ENCODE data around the gene OR5M3.

OR5M3 gene

DNA sequence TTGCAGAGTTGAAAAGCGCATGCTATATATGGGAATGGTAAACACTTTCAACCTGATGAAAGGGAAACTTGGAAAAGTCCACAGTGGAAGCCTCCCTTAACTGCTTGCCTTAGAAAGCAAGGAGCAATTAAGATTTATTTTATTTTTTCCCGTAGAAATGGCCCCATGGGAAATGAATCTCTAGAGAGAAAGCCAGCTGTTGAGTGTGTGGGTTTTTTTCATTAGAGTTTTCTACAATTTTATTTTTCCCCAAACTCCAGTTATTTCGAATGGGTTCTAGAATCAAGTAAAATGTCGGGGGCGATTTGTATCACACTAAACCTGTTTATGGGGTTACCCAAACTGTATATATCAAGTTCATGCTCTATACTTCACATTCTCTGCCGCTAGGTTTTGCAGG lies at the start of gene OR5M3:
OR5M3 (minus strand) TSS at position 101 of the 400 bp plus-strand sequence. CDS start 2,855 bp downstream, outside the sequence.
- no peak for DNase-seq

DNA sequence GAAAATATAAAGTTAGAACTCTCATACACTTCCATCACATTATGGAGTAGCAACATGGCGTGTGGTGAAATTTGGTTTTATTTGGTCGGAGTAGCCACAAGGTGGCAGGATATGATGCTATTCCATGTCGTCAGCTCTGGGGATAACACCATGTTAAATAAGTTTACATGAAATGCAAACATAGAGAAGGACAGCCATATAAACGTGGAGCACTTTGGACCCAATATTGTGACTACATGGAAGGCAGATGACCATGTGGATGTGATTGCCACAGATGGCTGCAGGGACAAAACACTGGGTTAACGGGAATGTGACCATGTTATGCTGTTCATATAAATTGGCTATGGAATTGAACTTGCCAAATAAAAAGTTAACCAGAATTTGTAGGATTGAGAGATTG lies 48.9 kb upstream of the OR5M3 start:
- DNase-seq, result peak; percentile 2

DNA sequence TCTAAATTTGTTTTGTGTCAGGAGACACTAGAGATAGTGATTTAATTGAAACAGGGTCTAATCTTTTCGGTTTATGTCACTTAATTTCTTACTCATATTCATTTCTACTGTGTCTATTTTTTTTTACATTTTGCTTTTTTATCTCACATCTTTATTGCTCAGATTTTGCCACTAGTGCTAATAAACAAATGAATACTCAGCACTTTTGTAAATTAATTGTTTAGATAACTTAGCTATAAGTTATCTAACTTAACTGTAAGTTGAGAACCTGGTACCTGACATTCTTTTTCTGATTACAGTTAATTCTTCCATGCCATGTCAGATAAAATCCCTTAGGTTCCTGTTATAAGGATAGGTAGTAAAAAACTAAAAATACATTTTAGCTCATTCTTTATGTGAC lies 40.1 kb upstream of the OR5M3 start:
- no peak for DNase-seq

DNA sequence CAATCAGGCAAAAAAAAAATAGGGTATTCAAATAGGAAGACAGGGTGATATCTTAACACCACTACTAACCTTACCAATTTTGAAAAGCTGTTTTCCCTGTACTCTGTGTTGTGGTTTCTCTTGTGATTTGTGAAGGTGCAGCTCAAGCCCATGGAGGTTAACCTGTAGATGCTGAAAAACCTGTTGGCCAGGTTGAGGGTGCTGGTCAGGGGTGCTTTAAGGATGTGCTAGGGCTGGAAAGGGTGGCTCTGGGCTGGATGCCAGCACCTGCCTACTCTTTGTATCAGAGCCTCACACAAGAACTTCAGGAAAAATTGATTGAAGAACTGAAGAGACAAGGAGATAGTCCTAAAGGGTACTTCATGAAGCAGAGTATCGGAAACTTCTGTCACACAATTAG lies 36.3 kb upstream of the OR5M3 start:
- DNase-seq, result no peak

DNA sequence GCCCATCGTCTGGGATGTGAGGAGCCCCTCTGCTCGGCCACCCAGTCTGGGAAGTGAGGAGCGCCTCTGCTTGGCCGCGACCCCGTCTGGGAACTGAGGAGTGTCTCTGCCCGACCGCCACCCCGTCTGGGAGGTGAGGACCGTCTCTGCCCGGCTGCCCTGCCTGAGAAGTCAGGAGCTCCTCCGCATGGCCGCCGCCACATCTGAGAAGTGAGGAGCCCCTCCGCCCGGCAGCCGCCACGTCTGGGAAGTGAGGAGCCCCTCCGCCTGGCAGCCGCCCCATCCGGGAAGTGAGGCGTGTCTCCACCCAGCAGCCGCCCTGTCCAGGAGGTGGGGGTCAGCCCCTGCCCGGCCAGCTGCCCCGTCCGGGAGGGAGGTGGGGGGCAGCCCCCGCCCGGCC lies 23.9 kb upstream of the OR5M3 start:
- no peak for DNase-seq

DNA sequence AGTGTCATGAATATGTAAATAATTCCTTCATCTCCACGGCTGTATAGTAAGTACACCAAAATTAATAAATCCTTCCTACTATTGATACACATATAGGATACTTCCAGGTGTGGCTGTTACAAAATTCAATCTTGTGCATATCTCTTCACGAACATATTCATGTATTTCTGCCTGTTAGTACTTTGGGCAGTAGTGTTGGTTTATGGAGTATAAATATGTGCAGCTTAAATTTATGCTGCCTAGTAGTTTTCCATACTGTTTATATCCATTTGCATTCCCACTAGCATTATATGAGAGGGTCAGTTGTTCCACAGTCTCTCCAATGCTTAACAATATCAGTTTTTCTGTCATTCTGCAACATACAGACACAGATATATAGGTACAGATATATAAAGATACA lies 22.0 kb upstream of the OR5M3 start:
- DNase-seq, result no peak

DNA sequence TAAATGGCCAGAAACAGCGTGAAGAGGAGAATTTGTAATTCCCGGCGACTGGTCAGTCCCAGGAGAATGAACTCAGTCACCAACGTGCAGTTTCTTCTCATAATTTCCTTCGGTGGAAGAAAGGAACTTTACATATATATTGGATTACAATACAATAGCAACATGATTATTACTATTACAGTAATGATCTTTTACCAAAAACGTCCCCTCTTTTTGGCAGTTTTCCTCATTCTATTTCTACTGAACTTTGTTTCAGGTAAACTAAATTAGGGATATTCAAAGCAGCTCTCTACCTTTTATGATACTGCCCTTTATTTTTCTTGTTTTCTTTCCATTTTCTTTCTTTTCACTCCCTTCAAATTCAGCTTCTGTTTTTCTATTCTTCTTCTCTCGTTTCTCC lies 18.1 kb upstream of the OR5M3 start, which contains the start of gene OR5M8:
OR5M8 (minus strand) TSS at position 101 of the 400 bp plus-strand sequence; CDS start at position 101, 0 bp downstream.
- no peak for DNase-seq

DNA sequence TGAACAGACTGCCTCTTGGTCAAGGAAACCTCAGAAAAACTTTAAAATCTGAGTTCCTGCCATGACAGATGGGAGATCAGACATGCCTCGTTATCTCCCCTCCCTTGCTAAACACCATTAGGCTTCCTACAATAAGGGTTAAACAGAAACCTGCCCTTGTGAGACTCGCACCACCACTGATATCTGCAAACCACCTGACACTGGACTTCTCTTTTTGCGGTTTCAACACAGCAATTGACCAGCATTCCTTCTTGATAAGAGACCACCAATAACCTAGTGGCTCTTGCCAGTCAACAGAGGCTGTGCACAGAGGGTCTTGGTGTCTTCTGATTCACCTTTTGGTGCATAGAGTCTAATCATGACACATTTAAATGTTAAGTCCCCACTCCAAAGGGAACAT lies 13.6 kb upstream of the OR5M3 start:
- DNase-seq, result no peak

DNA sequence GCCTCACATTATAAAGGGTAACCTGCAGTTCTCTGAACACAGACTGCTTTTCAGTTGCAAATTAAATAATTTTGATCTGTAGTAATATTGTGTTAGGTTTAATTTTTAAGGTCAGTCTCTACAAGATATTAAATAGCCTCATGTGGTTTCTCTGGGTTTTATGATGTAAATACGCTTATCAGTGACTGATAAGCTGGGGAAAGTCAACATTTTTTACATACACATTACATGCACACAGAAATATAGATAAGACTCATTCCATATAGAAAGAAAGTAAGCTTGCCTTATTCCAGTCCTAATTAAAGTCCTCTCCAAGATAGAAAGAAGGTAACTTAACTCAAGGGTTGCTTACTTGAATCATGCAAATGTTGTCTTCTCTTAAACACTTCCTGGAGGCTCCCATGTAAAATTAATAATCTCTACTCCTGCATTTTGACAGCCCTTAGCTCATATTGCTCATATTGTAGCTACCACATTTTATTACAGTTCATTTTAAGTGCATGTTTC lies 1.6 kb upstream of the OR5M3 start:
- no peak for DNase-seq

DNA sequence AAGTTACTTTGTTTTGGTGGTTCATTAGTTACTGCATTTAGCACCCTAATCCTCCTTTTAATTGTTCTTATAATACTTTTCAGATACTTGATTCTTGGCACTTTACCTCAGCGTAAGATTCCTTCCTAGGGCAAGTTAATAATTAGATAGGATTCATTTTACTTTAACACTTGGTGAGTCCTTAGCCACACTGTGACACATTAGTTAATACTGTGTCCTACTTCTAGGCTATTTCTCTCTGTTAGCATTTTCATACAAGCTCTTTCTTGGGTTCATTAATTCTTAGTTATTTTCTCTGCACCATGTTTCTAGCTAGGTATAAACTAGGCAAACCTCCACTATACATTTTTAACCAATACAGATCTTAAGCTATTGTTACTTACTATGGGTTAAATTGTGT lies 16.1 kb downstream of the OR5M3 start:
- DNase-seq, result no peak

DNA sequence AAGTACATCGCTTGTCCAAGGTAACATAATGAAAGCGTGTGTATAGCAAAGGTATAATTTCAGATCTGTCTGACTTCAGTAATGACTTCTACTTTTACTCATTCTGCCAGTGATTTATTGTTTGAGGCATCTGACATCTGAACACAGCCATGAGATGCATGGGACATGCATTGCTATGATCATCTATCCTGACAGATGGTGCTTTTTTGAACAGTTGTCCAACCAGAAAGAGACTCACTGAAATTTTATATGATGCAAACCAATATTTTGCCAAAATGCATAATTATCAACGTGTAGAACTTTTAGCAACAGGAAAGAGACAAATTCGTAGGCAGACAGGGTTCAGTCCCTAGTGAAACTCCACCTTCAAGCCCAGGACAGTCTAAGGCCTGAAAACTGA lies 19.6 kb downstream of the OR5M3 start:
- DNase-seq, result no peak
